IPS DF 19.7 (cell line): ENCODE measurements around the gene GAL.
"Not testable (repeated sequence)": the region's sequence is repeated elsewhere in the genome, so short reads cannot be mapped to it uniquely, and the experiment has no call there.

Experiments used
- DNase-seq: peaks from one replicate; pipeline ENCODE4 v3.0.0-alpha.2; 2013; ENCODE audit warnings: low read depth, low spot score

Gene GAL, protein sequence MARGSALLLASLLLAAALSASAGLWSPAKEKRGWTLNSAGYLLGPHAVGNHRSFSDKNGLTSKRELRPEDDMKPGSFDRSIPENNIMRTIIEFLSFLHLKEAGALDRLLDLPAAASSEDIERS

GRCh38 chr11:68684385-68685356 is at the start of gene GAL:
GAL (plus strand) TSS chr11:68684544; CDS start chr11:68684924, 380 bp downstream.
- no peak for DNase-seq

- not testable (repeated sequence) for DNase-seq
Observed at GRCh38 chr11:68634606-68635005, 49.7 kb upstream of the GAL start.

DNA sequence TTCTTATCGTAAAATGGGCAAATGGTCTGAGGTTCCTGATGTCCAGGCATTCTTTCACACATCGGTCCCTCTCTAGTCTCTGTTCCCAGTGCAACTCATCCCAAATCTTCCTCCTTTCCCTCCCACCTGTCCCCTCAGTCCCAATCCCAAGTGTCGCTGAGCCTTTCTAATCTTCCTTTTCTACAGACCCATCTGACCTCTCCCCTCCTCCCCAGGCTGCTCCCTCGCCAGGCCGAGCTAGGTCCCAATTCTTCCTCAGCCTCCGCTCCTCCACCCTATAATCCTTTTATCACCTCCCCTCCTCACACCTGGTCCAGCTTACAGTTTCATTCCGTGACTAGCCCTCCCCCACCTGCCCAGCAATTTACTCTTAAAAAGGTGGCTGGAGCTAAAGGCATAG is 49.2 kb upstream of the GAL start:
- DNase-seq = not testable (repeated sequence)

DNA sequence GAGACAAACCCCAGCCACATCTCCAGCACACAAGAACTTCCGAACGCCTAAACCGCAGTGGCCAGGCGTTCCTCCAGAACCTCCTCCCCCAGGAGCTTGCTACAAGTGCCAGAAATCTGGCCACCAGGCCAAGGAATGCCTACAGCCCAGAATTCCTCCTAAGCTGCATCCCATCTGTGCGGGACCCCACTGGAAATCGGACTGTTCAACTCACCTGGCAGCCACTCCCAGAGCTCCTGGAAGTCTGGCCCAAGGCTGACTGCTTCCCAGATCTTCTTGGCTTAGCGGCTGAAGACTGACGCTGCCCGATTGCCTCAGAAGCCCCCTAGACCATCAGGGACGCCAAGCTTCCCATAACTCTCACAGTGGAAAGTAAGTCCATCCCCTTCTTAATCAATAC is 48.5 kb upstream of the GAL start:
- not testable (repeated sequence) for DNase-seq

GRCh38 chr11:68639322-68639721 is 45.0 kb upstream of the GAL start:
- DNase-seq = not testable (repeated sequence)

DNA sequence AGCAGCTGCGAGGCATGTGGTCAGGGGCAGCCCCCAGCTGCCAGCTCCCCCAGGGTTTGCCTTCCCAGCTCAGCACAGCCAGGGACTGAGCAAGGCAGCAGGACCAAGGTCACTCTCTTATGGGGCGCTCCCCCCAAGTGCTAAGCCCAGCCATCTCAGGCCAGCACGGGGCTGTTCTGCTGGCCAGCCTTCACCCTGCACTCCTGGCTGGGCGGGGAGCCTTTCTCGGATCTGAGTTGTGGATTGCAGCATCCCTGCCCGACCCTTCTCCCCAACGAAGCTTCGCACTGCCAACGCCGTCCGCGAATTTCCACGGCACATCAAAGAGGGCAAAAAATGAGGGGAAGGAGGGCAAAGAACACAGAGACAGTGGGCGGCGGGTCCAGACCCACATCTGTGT is 42.5 kb upstream of the GAL start:
- no peak for DNase-seq

- no peak for DNase-seq
Observed at GRCh38 chr11:68643585-68643984, 40.8 kb upstream of the GAL start.

GRCh38 chr11:68646832-68647231 is 37.5 kb upstream of the GAL start:
- DNase-seq = no peak

DNA sequence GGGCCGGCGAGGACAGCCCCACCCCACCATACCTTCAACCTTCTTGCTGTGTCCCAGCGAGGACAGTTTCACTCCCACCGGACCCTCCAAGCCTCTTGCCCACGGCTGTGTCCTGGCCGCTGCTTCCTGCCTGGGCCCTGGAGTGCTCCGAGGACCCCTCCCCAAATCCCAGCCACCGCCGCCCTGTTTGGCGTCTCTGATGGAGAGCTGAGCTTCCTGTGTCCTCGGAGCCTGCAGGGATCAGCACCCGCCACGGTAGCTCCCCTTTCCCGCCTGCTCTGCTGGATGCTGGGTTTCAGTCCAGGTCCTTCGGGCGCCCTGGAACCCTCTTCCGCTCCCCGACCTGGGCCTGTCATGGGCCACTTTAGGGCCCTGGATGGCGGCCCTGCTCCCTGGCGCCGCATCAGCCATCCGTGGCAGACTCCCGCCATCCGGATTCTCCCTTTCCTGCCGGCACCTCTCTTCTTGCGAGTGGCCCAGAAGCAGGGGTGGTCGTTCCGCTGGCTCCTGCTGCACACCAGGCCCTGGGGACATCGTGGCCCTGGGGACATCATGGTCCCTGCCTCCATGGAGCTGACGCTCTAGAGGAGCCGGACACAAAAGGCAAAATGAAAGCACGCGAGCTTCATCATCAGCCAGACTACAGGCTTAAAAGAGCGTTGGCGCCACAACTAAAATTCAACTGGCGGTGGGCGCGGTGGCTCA is 34.3 kb upstream of the GAL start:
- DNase-seq = no peak

DNA sequence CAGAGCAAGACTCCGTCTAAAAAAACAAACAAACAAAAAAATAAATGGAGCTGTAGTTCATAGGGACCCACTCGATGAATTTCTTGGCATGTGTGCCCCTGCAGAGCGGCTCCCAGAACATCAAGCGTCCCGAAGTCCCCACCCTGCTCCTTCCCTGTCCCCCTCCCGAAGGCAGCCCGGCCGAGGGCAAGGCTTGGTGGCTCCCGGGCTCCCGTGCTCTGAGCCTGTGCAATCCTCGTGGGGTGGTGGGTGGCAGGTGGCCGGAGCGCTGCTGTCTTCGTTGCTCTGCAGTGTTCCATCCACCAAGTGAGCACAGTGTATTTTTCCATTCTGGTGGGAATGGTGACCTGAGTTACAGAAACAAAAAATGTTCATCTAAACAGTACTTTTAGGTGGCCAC is 33.5 kb upstream of the GAL start:
- DNase-seq = no peak

GRCh38 chr11:68651208-68651984 is 32.9 kb upstream of the GAL start:
- DNase-seq = no peak

GRCh38 chr11:68651985-68652682 is 32.2 kb upstream of the GAL start:
- no peak for DNase-seq

GRCh38 chr11:68652683-68653156 is 31.6 kb upstream of the GAL start:
- no peak for DNase-seq

- DNase-seq = no peak
Observed at GRCh38 chr11:68653486-68654430, 30.6 kb upstream of the GAL start.

DNA sequence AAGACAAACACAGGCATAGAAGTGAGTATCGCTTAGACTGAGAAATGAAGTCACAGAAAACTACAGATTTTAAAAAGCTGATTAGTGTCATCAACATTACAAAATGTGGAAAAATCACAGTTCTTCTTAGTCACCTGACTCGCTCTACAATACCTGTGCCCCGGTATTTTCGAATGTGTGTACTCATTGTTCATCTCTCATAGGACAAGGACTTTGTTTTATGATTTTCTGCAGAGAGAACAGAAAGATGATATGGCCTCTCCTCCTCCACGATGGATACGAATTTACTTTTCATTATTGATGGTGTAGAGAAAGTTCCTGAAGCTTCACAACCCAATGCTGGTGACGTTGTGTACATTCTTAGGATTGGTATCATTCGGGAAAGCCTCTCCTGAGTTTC is 29.4 kb upstream of the GAL start:
- no peak for DNase-seq

DNA sequence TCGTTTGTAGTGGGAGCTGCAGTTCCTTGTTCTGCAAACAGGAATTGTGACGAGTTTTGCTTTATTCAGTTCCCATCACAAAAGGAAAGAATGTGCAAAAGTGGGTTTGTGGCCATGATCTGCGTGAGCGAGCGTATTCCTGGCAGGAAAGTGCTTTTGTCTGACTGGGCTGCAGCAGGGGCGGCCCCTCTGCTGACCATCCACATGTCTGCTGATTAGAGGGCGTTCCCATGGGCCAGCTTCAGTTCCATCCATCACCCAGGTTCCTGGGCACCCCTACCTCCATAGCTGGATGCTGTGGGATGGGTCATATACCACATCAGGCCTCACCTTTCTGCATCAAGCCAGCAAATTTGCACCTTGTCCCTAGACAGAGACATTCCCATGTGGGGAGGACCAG is 28.9 kb upstream of the GAL start:
- no peak for DNase-seq

GRCh38 chr11:68655806-68656205 is 28.5 kb upstream of the GAL start:
- DNase-seq = no peak

GRCh38 chr11:68657021-68657780 is 27.1 kb upstream of the GAL start:
- no peak for DNase-seq

DNA sequence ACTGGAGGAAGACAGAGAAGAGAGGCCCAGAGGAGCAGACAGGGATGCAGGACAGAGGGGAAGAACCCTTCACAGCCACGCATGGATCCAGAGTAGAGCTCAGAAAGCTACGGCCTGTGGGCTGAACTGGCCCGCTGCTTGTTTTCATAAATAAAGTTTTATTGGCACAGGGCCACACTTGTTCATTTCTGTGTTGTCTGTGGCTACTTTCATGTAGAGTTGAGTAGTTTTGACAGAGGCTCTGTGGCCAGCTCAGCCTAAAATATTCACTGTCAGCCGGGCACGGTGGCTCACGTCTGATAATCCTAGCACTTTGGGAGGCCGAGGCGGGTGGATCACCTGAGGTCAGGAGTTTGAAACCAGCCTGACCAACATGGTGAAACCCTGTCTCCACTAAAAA is 26.2 kb upstream of the GAL start:
- DNase-seq = no peak
